GM10847 (cell line): Measurements from ENCODE around the gene WDR5.

Source experiments
- POLR2A ChIP-seq: IDR thresholded peaks from 2 replicates; pipeline ENCODE4 v1.6.1; 2011; ENCODE audit not compliant: insufficient read length; ENCODE audit errors: extremely low read depth

WDR5 gene

DNA sequence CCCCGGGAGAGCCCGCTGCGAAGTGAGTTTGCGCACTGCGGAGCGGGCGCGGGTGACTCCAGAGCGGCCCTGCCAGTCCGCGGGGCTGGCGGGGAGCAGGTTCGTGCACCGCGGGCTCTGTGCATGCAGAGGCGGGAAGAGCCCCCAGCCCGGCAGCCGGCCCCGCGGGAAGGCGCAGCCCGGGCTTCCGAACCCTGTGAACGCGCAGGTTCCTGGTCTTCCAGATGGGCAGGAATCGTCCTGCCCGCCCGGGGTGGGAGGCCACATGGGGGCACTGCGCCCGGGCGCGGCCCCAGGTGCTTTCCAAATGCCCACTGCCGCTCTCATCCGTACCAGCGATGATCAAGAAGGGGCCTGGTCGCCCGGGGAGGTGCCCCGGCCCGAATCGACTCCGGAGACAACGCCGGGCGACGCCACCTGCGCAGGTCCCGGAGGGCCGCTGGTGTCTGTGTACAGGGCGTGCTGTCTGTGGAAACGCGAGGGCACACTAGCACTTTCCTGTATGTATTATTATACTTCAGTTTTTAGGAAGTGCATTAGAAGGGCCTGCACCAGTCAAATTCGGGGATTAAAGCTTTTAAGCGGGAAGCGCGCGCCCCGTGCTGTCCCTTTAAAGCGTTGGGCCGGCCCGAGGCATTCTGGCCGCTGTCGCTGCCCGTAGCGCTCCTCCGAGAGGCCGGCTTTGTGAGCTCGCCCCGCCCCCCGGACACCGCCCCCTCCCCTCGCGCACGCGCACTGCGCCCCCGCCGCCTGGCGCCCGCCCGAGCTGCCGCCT, at the start of gene WDR5:
TSS of gene WDR5 (plus strand) at position 740 of the 775 bp plus-strand sequence. CDS start 3,796 bp downstream, outside the sequence.
- peak; percentile 57 for TF ChIP-seq POLR2A

DNA sequence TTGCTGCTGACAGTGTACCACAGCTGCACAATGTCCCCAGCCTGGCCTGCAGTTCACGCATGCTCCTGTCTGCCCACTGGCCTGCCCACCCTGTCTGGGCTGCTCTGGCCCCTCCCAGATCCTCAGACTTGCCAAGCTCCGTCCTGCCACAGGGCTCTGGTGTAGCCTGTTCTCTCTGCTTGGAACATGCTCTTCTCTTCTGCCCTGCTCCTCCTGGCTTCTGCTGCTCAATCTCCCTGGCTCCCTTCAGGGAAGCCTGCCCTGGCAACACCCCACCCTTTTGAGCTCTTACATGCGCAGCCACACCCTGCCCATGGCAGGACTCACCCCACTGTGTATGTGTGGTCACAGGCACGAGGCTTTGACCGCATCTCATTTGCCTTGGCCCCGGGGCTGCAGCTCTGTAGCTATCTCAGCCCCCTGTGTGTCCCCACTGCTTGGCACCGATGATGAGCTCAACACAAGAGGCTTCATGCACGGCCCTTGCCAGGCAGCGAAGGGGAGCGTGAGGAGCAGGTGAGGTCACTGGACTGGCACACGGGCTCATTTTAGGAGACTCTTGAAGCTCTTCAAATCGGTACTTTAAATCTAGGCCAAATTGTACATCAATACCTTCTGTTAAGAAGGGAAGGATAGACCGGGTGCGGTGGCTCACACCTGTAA, 47.7 kb upstream of the WDR5 start:
- no peak for TF ChIP-seq POLR2A

- no peak for TF ChIP-seq POLR2A
These were observed 45.9 kb upstream of the WDR5 start for GRCh38 chr9:134089972-134090371.

DNA sequence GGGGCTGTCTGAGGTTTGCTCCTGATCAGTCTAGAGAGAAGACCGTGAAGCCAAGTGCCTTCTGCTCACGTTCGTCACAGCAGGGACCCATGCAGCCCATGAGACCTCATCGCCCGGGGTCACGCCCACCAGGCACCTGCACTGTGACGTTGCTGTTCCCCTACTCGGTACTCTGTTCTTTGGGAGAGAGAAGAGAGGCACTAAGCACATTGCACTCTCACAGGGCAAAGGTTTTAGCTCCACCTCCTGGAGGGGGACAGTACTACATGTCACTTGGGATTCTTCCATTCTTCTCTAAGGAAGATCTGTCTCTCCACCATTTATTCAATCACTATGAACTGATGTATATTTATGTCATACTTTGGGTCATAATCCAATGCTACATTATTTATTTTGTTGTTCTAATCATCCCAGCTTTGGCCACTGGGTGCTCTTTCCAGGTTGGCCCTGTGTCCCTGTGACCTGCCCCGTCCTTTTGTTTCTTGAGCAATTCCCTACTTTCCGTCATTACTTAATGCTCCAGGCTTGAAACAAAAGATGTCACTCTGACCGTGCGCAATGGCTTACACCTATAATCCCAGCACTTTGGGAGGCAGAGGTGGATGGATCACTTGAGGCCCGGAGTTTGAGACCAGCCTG, 36.6 kb upstream of the WDR5 start:
- TF ChIP-seq POLR2A = no peak

GRCh38 chr9:134100040-134100439, 35.8 kb upstream of the WDR5 start:
- TF ChIP-seq POLR2A = no peak

DNA sequence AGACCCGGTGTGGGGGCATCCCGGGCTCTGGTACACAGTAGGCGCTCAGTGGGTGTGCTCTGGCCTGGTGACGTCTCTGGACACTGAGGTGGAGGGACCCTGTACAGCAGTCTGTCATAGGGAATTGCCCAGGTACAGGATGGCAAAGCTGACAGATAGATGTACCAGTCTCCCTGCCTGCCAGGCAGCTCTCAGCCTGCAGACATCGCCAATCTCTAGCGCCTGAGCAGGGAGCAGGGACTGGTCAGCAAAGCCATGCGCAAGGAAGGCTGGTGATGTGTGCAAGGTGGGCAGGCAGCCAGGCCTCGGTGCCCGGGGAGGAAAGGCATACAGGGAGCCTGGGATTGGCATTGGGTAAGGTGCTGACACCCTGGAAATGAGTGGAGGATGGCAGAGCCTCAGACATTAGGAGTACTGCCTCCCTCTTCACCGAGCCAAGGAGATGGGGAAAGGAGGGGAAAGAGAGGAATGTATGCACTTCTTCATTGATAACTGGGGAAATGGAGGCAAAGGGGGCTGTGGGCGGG, 34.2 kb upstream of the WDR5 start:
- TF ChIP-seq POLR2A = no peak

- no peak for TF ChIP-seq POLR2A
These were observed 32.4 kb upstream of the WDR5 start for GRCh38 chr9:134103391-134103998.

GRCh38 chr9:134111064-134111463, 24.8 kb upstream of the WDR5 start:
- TF ChIP-seq POLR2A = no peak

GRCh38 chr9:134112561-134112960, 23.3 kb upstream of the WDR5 start:
- TF ChIP-seq POLR2A = no peak

- no peak for TF ChIP-seq POLR2A
These were observed 12.1 kb upstream of the WDR5 start for GRCh38 chr9:134123764-134124128.

DNA sequence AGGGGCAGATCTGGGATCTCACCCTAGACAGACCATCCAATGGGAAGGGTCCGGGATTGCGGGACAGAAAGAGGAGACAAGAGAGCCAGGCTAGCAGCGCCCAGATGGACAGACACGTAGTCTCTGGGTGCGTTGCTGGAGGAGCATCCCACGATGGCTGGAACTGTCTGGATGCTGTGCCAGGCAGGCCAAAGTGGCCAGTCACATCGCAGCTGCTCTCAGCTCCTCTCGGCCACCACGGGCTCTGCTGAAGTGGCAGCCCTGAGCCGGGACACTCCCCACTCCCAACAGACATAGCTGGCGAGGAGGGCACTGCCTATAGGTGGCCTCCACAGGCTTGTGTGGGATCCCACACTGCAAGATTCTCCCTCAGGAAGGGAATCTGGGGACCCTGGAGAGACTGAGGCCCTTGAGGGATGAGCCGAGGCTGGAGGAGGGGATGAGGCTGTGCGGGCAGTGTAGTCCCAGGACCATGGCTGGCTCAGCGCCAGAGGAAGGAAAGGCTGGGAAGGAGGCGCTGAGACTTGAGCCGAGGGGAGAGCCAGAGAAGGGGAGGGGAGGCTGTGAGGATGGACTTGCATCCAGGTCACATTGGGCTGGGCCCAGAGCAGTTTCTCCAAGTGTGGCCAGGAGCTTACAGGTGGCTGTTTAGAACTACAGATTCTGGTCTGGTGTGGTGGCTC, 10.3 kb upstream of the WDR5 start:
- no peak for TF ChIP-seq POLR2A

- no peak for TF ChIP-seq POLR2A
These were observed 9.5 kb upstream of the WDR5 start for GRCh38 chr9:134126373-134126772.

DNA sequence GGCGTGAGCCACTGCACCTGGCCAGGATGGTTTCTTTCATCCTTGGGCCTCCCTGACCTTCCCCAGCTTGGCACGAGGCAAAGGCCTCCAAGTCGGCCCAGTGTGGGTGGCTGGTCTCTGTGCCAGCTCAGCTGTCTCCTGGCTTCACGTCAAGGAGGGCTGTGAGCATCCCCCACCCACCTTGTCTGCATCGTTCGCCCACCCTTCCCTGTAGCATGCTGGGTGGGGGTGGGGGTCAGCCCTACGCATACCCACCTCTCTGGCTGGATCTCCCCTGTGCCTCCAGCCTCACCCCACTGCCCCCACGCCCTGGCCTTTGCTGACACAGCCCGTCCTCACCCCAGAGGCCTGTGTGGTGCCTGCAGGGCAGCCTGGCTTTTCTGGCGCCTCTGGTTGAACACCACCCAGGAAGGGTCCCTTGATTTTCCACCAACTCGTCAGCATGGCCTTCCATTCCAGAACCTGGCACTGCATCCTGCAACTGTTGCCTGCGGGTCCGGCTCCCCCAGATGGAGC, 8.8 kb upstream of the WDR5 start:
- TF ChIP-seq POLR2A = no peak

GRCh38 chr9:134127616-134128015, 8.3 kb upstream of the WDR5 start:
- TF ChIP-seq POLR2A = no peak
